ENCODE measurements around the gene PUSL1.

Gene PUSL1

DNA sequence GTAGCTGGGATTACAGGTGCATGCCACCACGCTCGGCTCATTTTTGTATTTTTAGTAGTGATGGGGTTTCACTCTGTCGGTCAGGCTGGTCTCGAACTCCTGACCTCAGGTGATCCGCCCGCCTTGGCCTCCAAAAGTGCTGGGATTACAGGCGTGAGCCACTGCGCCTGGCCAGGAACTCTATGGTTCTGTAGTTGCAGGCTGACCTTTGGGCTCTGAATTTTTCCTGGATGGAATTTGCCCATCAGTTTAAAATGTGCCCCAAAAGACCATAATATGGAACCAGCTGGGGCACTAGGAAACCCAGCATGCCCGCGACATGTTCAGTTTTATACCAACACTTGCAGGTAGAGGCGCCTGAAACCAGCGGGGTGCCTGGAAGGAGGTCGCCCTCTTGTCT lies 29.8 kb upstream of the PUSL1 start:
- no peak for TF ChIP-seq CTCF (IDR thresholded peaks at IDR 0.05; ENCODE audit: insufficient read depth, low read depth, low read length, missing control alignments)
- no peak for DNase-seq (ENCODE audit: low read depth)
- no peak overlapping the region for H3K4me3 ChIP-seq (ENCODE audit: low read length)

- no peak overlapping the region for H3K4me3 ChIP-seq (ENCODE audit: low read length)
- no peak for TF ChIP-seq CTCF (IDR thresholded peaks at IDR 0.05; ENCODE audit: insufficient read depth, low read depth, low read length, missing control alignments)
- no peak for DNase-seq (ENCODE audit: low read depth)
Measured at GRCh38 chr1:1279028-1279427, 29.4 kb upstream of the PUSL1 start.

GRCh38 chr1:1280782-1281481 lies 27.5 kb upstream of the PUSL1 start:
- no peak for DNase-seq (ENCODE audit: low read depth)
- no peak for TF ChIP-seq CTCF (IDR thresholded peaks at IDR 0.05; ENCODE audit: insufficient read depth, low read depth, low read length, missing control alignments)
- H3K4me3 ChIP-seq (ENCODE audit: low read length), result no peak overlapping the region

- no peak overlapping the region for H3K4me3 ChIP-seq (ENCODE audit: low read length)
- no peak for TF ChIP-seq CTCF (IDR thresholded peaks at IDR 0.05; ENCODE audit: insufficient read depth, low read depth, low read length, missing control alignments)
- peak; percentile 87 for DNase-seq (ENCODE audit: low read depth)
Measured at GRCh38 chr1:1281533-1282321, 26.7 kb upstream of the PUSL1 start.

GRCh38 chr1:1282998-1283397 lies 25.4 kb upstream of the PUSL1 start:
- peak; percentile 67 for DNase-seq (ENCODE audit: low read depth)
- no peak overlapping the region for H3K4me3 ChIP-seq (ENCODE audit: low read length)
- no peak for TF ChIP-seq CTCF (IDR thresholded peaks at IDR 0.05; ENCODE audit: insufficient read depth, low read depth, low read length, missing control alignments)

GRCh38 chr1:1283821-1284220 lies 24.6 kb upstream of the PUSL1 start:
- peak; percentile 58 for DNase-seq (ENCODE audit: low read depth)
- TF ChIP-seq CTCF (IDR thresholded peaks at IDR 0.05; ENCODE audit: insufficient read depth, low read depth, low read length, missing control alignments), result no peak
- no peak overlapping the region for H3K4me3 ChIP-seq (ENCODE audit: low read length)

All from epithelial cell of esophagus (primary cell).